ENCODE measurements around the gene HSPA12B. TPM values are rescaled to one million over a fixed set of nuclear protein-coding genes. Genes with fewer than 3 reads are reported as not detected.

The HSPA12B gene
- total and polyA plus RNA-seq, 9 of the 15 experiments (the other 6 are each of a cell fraction or from before 2014, with no cell fraction given), result 0.03 to 0.07 TPM; not detected in 7

GRCh38 chr20:3786126-3786484, 53.6 kb downstream of the HSPA12B start (continued):
- no peak for TF ChIP-seq ZNF277 (CRISPR knock-in tag; IDR thresholded peaks at IDR 0.05; ENCODE audit: borderline replicate concordance)
- no peak for TF ChIP-seq THAP7 (CRISPR knock-in tag; IDR thresholded peaks at IDR 0.05)
- no peak for TF ChIP-seq ZNF79 (CRISPR knock-in tag; IDR thresholded peaks at IDR 0.05; ENCODE audit: low read depth)
- no peak for TF ChIP-seq TSHZ1 (CRISPR knock-in tag; IDR thresholded peaks at IDR 0.05)
- TF ChIP-seq MAX (CRISPR knock-in tag; IDR thresholded peaks at IDR 0.05), result peak; percentile 56; the same call in 1 of the 2 replicates
- TF ChIP-seq L3MBTL2 (IDR thresholded peaks at IDR 0.05), result peak; percentile 80
- no peak for TF ChIP-seq NFYB (IDR thresholded peaks at IDR 0.05; ENCODE audit: extremely low read depth, insufficient read length)
- no peak for TF ChIP-seq RERE (CRISPR knock-in tag; IDR thresholded peaks at IDR 0.05; ENCODE audit: borderline replicate concordance)
- TF ChIP-seq PHF8 (IDR thresholded peaks at IDR 0.05; ENCODE audit: borderline replicate concordance, low read length), result peak; percentile 47; the same call in 1 of the 2 replicates
- peak; percentile 77 for TF ChIP-seq RBFOX2 (IDR thresholded peaks at IDR 0.05; ENCODE audit: low read depth, low read length)
- no peak for TF ChIP-seq TCF15 (CRISPR knock-in tag; IDR thresholded peaks at IDR 0.05)

Data from K562 (cell line).